Esophagus muscularis mucosa (tissue), 4 donors: ENCODE measurements around the gene DOK7. TPM values are rescaled to one million over a fixed set of nuclear protein-coding genes. Genes with fewer than 3 reads are reported as not detected.

ENCODE experiments used
- DNase-seq: peaks from one replicate; pipeline ENCODE4 v3.0.0-alpha.2; 2017; ENCODE audit errors: extremely low spot score
- H3K27ac ChIP-seq, 4 donors: fragments of 200-600 bp; sonication (generic); replicated peaks in 1 of 4; 1 replicate in 3 of 4; 2 replicates in 1 of 4; pipeline ENCODE4 v1.5.1; 2016 to 2019; ENCODE audit warnings: mild to moderate bottlenecking in 1 of 4
- H3K27me3 ChIP-seq, 4 donors: fragments of 200-600 bp; sonication (generic); one replicate each; pipeline versions ENCODE4 v1.5.1 to v1.6.0; 2016 to 2019
- H3K36me3 ChIP-seq, 4 donors: fragments of 200-600 bp; sonication (generic); one replicate each; pipeline ENCODE4 v1.5.1; 2016 to 2019
- H3K4me1 ChIP-seq, 4 donors: fragments of 200-600 bp; sonication (generic); one replicate each; pipeline ENCODE4 v1.5.1; 2016 to 2019
- H3K4me3 ChIP-seq, 4 donors: fragments of 200-600 bp; sonication (generic); 1 replicate in 2 of 4; 2 replicates in 2 of 4; pipeline ENCODE4 v1.5.1; 2016 to 2019; ENCODE audit warnings: mild to moderate bottlenecking in 4 of 4, moderate library complexity in 1 of 4
- H3K9me3 ChIP-seq, 4 donors: fragments of 200-600 bp; sonication (generic); 1 replicate in 3 of 4; 2 replicates in 1 of 4; pipeline ENCODE4 v1.5.1; 2016 to 2019
- EP300 ChIP-seq: sonication (generic); formaldehyde crosslinking; IDR thresholded peaks from one replicate; pipeline ENCODE4 v1.6.1; 2017; ENCODE audit warnings: antibody characterized with exemption
- POLR2A ChIP-seq: fragments of 450-650 bp; IDR thresholded peaks from one replicate; pipeline ENCODE4 v1.6.1; 2017; ENCODE audit warnings: antibody characterized with exemption, moderate library complexity, mild to moderate bottlenecking, low read depth
- POLR2AphosphoS5 ChIP-seq, 2 donors: sonication (generic); formaldehyde crosslinking; IDR thresholded peaks; one replicate each; pipeline ENCODE4 v1.6.1; 2017; ENCODE audit warnings: antibody characterized with exemption in 2 of 2
- WGBS: methylation state at CpG from one replicate; pipeline ENCODE4 v1.1.5; 2018; 5-methylcytosine and 5-hydroxymethylcytosine counted together
- intact Hi-C: fragments of 100-400 bp; cut with DNase I; formaldehyde crosslinking; loops from one replicate; pipeline ENCODE4 v1.15.1; 2023
- total RNA-seq, 4 donors: library from RNA; depleted of rRNA; stranded (reverse); fragments of >200 nt; gene quantifications; one replicate each; pipeline versions ENCODE4 v1.1.0 to v1.2.1, GENCODE V29; 2016
- TF ChIP-seq, protein P1 (sequence below), 3 experiments: fragments of 200-600 bp in 2 of 3; fragments of 450-650 bp in 1 of 3; sonication (generic) in 2 of 3; IDR thresholded peaks; one replicate each; pipeline ENCODE4 v1.5.1; 2017 to 2019; ENCODE audit warnings: antibody characterized with exemption in 3 of 3, mild to moderate bottlenecking in 2 of 3, moderate library complexity in 1 of 3

Gene DOK7
- total RNA-seq, 4 donors from 2014 or later, result 0.50 to 1.7 (median 1.4) TPM

DNA sequence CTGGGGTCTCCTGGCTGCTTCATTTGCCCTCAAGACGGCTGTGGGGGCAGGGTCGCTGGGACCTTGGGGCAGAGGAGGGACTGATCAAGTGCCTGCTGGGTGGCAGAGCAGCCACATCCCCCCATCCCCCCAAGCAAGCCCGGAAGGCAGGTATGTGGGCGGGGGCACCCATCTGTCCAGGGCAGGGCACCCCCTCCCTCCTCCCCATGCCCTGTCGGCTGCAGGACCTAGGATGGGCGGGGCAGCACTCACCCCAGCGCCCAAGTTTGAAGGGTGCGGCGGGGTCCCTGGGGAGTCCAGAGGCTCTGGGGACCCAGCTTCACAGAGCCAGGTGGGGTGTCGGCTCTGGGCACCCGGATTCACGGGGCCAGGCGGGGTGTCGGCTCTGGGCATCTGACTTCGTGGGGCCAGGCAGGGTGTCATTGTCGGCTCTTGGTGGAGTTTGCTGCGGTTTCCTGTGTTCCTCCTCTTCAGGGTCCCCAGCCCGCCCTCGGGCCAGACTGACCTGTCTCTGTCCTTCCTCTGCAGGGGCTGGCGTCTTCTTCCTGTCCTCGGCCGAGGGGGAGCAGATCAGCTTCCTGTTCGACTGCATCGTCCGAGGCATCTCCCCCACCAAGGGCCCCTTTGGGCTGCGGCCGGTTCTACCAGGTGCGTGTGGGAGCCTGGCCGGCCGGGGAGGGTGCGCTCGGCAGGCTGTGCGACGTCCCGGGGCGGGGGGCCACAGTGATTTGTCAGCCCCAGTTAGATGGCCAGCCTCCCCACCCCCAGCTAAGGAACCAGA is 22.1 kb downstream of the DOK7 start:
- WGBS, result 49% methylated on average over 30 of the region's 36 CpGs
- H3K4me3 ChIP-seq, result no peak overlapping the region
- DNase-seq, result no peak
- peaks cover 10 to 46% (median 15%) of the 10 kb centered on the region in 4 donors for H3K4me1 ChIP-seq
- intact Hi-C loops, result no loop called here
- no peaks in the 10 kb centered on the region for H3K9me3 ChIP-seq
- H3K36me3 ChIP-seq, result no peaks in the 10 kb centered on the region
- H3K27ac ChIP-seq, result no peak overlapping the region
- H3K27me3 ChIP-seq, result peaks cover 0 to 88% (median 0%) of the 10 kb centered on the region in 4 donors
- TF ChIP-seq EP300 (no peak), POLR2A (no peak), POLR2AphosphoS5 (IDR thresholded peaks at IDR 0.05) (no peak)
- TF ChIP-seq, protein P1, sequence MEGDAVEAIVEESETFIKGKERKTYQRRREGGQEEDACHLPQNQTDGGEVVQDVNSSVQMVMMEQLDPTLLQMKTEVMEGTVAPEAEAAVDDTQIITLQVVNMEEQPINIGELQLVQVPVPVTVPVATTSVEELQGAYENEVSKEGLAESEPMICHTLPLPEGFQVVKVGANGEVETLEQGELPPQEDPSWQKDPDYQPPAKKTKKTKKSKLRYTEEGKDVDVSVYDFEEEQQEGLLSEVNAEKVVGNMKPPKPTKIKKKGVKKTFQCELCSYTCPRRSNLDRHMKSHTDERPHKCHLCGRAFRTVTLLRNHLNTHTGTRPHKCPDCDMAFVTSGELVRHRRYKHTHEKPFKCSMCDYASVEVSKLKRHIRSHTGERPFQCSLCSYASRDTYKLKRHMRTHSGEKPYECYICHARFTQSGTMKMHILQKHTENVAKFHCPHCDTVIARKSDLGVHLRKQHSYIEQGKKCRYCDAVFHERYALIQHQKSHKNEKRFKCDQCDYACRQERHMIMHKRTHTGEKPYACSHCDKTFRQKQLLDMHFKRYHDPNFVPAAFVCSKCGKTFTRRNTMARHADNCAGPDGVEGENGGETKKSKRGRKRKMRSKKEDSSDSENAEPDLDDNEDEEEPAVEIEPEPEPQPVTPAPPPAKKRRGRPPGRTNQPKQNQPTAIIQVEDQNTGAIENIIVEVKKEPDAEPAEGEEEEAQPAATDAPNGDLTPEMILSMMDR (IDR thresholded peaks at IDR 0.05), result no peak

DNA sequence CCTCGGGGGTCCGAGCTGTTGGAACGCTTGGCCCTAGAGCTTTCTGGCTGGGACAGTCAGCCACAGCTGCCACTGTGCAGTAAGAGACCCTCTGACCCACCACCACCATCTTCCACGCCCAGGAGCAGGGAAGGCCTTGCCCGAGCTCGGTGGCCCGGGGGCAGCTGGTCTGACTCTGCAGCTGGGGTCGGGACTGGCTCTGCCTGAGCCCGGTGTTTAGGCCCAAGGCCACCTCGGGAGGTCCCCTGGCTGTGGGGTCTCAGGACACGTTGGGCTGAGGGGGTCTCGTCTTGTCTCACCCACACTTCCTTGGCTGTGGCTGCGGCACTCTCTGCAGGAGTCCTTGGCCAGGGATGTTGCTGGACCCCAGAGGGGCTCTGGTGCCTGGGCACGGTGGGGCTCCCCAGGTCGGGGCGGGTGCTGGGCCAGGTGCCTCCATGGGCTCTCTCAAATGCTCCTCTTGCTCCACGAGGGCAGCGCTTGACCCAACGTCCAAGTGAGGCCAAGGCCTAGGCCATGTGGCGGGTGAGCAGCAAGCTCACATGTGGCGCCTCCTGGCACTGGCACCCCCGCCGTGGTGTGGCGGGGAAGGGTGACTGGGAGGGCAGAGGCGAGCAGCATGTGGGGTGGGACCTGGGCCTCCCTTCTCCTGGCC is 22.9 kb downstream of the DOK7 start:
- Histone ChIP-seq H3K27me3 (peaks cover 0 to 86% (median 0%) of the 10 kb centered on the region in 4 donors), H3K4me3 (no peak overlapping the region), H3K36me3 (peaks cover 0 to 2% (median 0%) of the 10 kb centered on the region in 4 donors), H3K27ac (no peak overlapping the region), H3K9me3 (no peaks in the 10 kb centered on the region), H3K4me1 (peaks cover 4 to 38% (median 9%) of the 10 kb centered on the region in 4 donors)
- no peak for DNase-seq
- 75% methylated on average over 6 of the region's 25 CpGs for WGBS
- TF ChIP-seq POLR2AphosphoS5 (IDR thresholded peaks at IDR 0.05), result no peak
- no peak for TF ChIP-seq EP300
- TF ChIP-seq POLR2A, result no peak
- TF ChIP-seq, protein P1 (IDR thresholded peaks at IDR 0.05), result no peak
- intact Hi-C loops, result no loop called here

DNA sequence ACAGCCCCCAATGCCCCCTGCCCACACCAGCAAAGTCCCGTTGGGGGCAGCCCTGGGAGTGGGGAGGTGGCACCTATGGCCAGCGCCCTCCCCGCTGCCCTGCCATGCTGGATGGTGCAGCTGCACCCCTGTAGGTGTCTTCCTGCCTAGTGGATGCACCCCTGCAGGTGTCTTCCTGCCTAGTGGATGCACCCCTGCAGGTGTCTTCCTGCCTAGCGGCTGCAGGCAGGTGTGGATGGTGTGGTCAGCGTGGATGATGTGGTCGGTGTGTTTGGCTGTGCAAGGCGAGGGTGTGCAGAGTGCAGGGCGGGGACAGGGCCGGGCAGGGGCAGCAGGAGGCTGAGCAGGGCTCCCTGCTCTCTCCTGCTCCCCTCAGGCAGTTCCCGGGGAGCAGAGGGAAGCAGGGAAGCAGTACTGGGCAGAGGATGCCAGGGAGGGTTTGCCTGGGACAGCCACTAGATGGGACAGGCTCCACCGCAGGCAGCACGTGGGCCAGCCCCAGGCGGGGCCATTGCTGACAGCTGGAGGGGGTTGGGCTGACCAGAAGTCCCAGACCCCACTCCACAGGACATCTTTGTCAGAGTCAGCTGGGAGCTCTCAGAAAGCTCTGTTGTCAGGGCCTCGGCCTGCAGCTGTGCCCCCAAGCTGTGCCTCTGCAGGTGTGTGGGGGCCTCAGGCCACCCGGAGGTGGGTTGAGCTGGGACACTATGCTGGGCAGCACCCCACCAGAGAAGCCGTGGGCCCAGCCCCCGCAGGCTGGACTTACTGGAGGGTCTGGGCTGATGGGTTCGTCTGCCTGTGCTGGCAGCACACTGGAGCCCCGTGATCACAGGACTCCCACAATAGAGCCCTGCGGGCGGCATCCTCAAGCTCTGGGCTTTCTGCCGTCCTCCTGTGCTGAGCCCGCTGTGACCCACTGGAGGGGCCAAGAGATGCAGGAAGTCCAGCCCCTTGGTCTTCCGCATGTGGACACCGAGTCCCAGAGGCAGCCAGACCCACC is 23.7 kb downstream of the DOK7 start:
- Histone ChIP-seq H3K9me3 (no peaks in the 10 kb centered on the region), H3K27me3 (peaks cover 0 to 86% (median 0%) of the 10 kb centered on the region in 4 donors), H3K4me3 (no peak overlapping the region), H3K27ac (no peak overlapping the region), H3K36me3 (peaks cover 0 to 8% (median 0%) of the 10 kb centered on the region in 4 donors), H3K4me1 (peaks cover 4 to 33% (median 9%) of the 10 kb centered on the region in 4 donors)
- TF ChIP-seq, protein P1 (IDR thresholded peaks at IDR 0.05), result no peak
- 82% methylated on average over 7 of the region's 25 CpGs for WGBS
- intact Hi-C loops, result no loop called here
- no peak for DNase-seq

DNA sequence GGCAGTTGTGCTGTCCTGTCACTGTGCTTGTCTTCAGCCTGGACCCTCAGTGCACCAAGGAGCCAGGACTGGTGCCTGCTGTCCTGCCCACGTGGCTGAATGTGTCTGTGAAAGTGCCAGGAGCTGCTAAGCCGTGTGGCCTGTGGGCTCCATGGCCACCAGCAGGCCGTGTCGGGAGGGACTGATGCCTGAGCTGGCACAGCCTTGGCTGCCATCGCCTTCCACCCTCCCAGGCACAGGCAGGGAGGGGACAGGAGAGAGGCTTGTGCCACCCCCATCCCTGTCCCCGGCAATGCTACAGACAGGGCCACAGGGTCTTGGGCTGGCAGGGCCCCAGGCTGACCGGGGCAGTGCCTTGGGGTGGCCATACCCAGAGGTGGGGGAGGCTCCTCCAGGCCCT is 24.8 kb downstream of the DOK7 start:
- intact Hi-C loops, result no loop called here
- Histone ChIP-seq H3K4me3 (no peak overlapping the region), H3K27ac (no peak overlapping the region), H3K4me1 (peaks cover 4 to 23% (median 9%) of the 10 kb centered on the region in 4 donors), H3K9me3 (no peaks in the 10 kb centered on the region), H3K36me3 (peaks cover 0 to 11% (median 0%) of the 10 kb centered on the region in 4 donors), H3K27me3 (peaks cover 0 to 86% (median 0%) of the 10 kb centered on the region in 4 donors)
- no peak for DNase-seq
- TF ChIP-seq POLR2A (no peak), EP300 (no peak), POLR2AphosphoS5 (IDR thresholded peaks at IDR 0.05) (no peak)
- TF ChIP-seq, protein P1 (IDR thresholded peaks at IDR 0.05), result no peak
- WGBS, result no CpG with 5 or more reads among the region's 7 CpGs
